Erythroblast (primary cell): ENCODE results near the gene PTPRN2.

Experiments
- GATA1 ChIP-seq: IDR thresholded peaks from 2 replicates; pipeline ENCODE4 v1.6.1; 2011; ENCODE audit warnings: low read depth, mild to moderate bottlenecking, control low read depth, low read length, moderate library complexity
- POLR2A ChIP-seq: IDR thresholded peaks from 2 replicates; pipeline ENCODE4 v1.6.1; 2011; ENCODE audit warnings: mild to moderate bottlenecking, low read length

DNA sequence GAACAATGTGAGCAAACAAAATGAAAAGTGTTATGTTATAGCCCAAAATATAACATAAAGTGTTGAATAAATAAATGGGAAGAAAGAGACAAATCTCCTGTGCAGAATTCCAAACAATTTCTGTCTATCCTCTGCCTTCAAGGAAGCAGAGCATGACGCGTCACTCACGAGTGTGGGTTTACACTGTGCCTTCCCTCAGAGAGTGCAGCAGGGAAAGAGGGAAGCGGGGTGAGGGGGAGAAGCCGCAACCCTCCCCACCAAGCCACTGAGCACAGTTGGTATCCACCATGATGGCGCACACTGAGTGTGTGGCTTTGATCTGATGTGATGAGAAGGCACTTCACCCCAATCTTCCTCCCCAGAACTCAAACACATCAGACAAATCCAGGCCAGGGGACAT lies 74.8 kb downstream of the PTPRN2 start:
- TF ChIP-seq POLR2A: no peak
- no peak for TF ChIP-seq GATA1
